Activated CD4-positive, alpha-beta T cell treated with anti-CD3 and anti-CD28 coated beads, Interleukin-10, Interleukin-2, amounts not matched to agents 100 ng/mL and 50 ng/mL, durations not matched to agents 16 hours and 8 hours (primary cell): Measurements from ENCODE around the gene SERGEF.

Source experiments
- DNase-seq: peaks from one replicate; pipeline ENCODE4 v3.0.0-alpha.2; 2020

Gene SERGEF

DNA sequence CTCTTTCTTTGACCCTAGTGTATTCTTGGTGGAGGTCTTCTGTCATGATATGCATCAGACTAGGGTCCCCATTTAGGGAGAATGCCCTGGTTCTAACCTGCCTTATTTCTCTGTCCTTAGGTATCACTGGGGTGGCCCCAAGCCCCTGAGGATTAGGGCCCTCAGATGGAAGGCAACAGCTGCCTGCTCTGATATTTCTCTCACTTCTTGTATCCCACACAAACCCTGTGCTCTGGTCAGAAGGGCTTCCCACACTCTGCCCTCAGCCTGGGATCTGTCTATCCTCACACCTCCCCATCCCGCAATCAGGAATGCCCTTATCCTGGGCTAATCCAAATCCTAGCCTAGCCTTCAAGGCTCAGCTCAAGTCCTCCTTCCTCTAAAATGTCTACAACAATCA, 202.8 kb downstream of the SERGEF start:
- no peak for DNase-seq

DNA sequence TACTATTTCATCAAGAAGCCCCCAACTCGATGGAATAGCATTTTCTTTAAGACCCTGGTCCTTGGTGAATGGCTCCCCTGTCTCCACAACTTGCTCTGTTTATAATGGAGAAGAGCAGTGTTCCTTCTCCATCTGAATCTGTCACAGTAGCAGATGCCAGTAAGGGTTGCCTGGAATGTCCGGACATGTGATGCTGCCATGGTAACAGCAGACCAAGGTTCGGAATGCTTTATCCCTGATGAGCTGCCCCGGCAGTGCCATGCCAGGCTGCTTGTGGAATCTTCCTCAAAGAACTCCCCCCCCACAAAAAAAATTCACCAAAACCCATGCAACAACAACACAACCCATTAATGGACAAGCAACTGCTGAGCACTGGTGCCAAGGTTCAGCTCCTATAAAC, 205.8 kb downstream of the SERGEF start:
- DNase-seq, result no peak

DNA sequence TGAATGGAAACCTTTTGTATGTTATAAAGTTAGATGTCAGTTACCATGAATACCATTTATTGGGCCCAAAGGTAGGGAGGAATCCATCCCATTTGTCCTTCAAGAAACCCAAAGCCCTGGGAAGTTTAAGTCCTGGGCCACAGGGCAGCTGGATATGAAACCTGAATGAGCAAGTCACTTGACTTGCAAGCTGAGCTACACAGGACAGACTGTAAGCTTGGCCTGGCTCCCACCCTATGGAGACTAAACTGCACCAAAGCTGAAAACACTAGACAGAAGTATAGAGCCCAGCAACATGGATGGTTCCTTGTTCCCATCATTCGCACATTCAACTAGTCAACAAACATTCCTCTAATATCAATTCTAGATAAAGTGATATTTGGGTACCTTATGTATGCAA, 207.0 kb downstream of the SERGEF start:
- DNase-seq, result no peak

DNA sequence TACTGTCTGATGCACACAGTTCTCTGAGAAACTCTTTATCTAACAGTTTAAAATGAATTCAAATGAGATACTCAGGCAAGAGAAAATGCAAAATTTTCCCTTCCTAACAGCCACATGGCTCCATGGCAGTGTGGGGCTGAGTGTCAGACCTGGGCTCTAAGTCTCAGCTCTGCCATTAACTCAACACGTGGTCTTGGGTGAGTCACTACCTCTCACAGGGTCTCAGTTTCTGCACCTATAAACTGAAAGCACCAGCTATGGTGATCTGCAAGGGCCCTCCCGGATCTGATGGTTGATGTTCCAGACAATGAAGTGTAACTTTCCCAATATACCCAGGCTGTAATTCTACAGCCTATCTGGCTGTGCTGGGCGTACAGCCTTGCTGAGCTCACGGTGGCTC, 207.8 kb downstream of the SERGEF start:
- DNase-seq, result no peak

DNA sequence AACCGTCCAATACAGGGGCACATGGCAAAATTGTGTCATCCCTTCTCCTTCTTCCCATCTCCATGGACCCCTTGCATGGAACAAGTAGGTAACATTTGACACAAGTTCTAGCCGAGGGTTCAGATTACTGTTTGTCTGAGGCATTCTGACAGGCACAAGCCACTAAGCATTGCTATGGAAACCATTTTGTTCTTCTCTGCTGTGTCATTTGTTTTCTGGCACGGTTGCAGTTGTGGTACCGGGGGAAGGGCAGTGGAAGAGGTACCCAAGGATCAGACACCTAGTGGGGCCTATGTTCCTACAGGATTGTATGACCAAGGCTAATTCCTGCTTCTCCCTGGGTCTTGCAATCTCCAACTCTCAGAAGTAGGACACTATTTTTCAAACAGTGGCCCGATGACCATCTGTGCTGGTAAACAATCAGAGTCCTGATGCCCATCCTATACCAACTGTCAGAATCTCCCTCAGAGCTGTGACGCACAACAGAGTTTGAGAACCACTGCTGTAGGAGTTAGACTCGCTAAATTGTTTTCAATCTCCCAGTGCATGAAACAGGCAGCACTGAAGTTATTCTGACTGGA, 209.0 kb downstream of the SERGEF start:
- no peak for DNase-seq

DNA sequence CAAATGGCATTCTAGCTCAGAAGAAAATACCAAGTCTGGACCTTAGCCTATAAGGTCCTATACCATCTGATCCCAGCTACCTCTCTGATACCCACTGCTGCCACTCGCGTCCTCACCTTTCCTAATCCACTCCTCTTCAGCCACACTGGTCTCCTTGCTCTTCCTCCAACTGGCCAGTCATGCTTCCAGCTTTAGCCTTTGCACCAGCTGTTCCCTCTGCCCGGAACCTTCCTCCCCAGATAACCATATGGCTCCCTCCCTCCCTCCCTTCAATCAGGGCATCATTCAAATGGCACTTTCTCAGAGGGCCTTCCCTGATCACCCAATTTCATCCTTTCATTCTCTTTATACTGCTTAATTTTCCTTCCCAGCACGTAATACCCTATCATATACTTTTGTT, 210.4 kb downstream of the SERGEF start:
- no peak for DNase-seq

DNA sequence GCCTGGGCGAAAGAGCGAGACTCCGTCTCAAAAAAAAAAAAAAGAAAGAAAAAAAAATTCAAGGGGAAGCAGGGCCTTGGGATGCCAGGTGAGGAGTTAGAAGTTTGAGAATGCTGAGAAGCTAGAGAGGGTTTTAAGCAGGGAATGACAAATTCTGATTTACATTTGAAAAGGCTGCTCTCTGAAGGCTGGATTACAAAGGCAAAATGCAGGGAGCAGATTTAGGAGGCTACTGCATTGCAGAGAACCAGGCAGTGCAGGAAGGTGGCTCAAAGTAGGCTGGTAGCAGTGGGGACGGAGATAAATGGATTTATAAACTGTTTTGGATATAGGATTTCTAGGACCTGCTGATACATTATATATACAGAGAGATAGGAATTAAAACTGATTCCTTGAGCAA, 211.7 kb downstream of the SERGEF start:
- no peak for DNase-seq

DNA sequence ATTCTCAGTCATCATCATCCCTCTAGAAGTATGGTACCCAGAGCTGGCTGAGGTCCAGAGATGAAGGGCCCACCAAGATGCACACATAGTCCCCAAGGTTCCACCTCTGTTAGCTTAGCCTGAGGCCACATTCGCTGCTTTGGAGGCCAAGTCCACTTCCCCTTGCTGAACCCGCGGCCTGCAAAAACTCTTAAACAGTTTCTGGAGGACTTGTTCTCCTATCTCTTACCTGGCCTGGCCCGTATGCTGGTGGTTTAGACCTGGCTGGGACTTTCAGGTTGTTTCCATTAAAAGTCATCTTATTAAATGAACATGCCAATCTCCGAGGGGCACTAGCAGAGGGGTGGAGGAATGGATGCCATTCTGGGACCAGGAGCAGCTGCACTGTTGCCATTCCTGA, 213.7 kb downstream of the SERGEF start:
- no peak for DNase-seq

DNA sequence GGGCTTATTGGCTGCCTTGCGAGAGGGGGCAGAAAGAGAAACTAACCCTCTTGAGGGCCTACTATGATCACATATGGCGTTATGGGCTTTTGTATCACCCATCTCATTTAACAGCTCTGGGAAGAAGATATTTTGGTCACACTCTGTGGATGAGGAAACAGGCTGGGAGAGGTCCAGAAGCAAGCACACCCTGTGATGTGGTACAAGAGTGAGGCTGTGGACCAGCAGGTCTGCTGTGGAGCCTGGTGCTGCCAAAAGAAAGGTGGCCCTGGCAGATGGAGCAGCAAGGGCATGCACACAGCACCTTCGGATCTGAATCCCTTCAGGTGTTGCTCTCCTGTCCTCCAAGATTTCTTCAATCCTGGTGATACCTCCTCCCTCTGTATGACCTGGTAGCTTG, 214.1 kb downstream of the SERGEF start:
- DNase-seq, result no peak

DNA sequence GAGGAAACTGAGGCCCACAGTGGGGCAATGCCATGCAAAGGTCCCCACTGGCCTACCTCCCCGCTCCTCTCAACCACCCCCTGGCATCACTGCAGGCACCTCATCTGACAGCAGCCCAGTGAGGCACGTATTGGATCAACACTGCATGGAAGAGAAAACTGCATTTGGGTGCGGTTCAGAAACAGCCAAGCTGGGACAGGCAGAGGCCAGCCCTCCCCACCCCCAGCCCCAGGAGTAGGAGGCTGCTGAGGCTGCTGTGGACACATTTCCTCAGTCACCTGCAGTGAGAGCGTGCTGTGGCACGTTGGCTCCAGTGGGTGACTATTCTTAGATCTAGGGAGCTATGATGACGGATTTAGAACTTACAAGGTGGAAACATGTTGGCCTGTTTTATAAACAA, 214.6 kb downstream of the SERGEF start:
- no peak for DNase-seq

DNA sequence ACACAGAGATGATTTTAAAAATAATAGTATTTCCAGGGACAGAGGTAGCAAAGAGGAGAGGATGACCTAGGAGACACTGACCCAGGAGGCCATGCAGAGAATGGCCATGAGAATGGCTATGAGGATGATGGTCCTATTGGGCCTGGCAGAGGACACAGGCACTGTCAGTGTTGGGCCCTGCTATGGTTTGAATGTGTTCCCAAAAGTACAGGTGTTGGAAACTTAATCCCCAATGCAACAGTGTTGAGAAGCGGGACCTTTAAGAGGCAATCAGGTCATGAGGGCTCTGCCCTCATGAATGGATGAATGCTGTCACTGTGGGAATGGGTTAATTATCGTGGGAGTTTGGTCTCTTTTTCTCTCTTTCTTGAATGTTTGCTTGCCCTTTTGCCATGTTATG, 216.7 kb downstream of the SERGEF start:
- DNase-seq, result no peak

DNA sequence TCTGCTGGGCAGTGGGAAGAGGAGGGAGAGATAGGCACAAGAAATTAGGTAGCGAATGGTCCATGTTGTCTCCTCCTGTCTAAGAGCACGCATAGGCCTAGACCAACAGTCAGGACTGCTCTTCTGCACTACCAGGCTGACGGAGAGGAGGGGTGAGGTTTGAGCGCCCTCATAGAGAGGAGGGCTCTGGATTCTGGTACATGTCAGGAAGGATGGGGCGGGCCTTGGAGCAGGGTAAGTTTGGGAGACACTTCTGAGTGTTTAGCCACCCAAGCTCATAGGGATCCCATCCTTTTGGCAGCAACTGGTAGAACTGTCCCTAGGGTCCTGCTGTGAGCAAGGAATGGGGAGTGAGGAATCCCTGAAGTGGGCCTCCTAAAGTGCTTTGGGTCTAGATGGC, 217.9 kb downstream of the SERGEF start:
- no peak for DNase-seq

DNA sequence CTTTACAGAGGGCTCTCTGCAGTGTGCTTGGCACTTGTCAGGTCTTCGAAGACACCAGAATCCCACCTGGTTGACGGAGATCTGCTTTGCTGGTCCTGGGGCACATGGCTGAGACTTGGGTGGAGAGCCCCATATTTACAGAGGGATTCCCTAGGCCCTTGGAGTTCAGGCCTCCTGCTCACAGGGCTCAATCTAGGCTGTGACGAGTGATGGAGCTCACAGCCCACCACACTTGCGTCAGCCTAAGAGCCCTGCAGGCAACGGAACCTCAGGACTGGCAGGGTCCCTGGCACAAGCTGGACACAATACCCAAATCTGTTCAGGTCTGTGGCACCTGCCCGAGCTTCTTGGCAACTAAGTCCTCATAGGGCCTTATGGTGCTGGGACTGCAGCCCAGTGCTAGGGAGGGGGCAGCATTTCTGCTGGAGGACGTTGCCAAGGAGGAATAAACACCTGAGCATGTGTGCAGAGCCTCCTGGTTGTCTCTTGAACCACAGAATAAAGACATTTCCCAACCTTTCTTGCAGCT, 219.1 kb downstream of the SERGEF start:
- no peak for DNase-seq

DNA sequence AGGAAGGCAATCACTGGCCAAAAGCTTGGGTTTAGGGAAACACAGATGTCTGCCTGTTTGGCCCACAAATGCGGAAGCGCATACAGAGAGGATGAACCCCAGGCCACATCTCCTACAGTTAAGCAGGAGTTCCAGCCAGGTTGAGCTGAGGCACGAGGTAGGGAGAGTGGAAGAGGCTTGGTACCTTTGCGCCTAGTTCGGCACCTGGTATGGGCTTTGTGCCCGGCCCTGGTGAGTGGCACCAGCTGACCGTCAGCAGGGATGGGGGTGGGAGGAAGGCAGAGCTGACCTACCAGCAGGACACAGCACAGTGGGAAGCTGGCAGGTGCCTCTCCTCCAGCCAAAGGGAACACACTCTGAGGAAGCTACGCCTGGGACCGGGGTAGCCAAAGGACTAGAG, 220.7 kb downstream of the SERGEF start:
- no peak for DNase-seq

DNA sequence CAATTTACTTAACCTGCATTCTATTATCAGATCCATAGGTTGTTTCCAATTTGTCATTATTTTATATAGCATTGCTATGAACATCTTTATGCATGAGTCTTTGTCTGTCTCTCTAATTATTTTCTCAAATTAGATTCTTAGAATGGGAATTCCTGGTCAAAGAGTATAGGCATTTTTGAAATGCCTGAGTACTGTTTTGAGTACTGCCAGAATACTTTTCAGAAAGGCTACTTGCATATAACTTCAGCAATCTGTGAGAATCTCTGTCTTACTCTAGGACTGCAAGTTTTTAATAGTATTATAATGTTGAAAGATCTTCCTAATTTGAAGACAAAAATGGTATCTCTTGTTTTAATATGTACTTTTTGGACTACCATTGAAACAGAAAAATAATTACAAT, 221.7 kb downstream of the SERGEF start:
- no peak for DNase-seq

DNA sequence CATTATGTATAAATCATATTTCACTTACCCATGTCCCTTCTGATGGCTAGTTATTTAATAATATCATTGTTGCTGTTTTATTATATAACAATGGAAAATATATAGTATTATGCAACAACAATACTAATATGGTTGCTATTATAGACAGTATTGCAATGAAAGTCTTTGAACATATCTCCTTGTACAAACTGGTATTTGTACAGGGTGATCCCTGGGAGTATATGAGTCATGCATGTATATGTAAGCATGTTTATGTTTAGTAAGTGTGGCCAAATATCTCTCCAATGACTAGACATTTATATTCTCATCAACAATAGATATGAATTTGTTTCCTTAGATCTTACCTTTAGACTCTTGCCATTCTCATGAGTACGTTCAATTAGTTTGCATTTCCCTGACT, 222.4 kb downstream of the SERGEF start:
- DNase-seq, result no peak

DNA sequence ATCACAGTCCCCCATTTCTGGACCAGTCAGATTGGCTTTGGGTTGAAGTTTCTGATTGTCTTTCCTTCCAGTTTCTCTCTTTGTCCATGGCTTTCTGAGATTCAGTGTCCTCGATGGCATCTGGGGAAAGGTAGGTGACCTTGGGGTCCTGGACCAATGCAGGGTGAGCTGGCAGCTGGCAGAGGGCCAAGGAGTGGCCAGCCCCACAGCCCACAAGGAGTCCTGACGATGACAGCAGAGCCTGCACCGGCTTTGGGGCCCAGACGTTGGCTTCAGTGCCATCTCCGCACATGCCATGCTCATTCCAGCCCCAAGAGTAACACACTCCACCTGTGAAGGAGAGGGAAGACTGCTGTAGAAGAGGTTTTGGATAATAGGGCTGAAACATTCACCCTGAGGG, 224.8 kb downstream of the SERGEF start:
- no peak for DNase-seq

DNA sequence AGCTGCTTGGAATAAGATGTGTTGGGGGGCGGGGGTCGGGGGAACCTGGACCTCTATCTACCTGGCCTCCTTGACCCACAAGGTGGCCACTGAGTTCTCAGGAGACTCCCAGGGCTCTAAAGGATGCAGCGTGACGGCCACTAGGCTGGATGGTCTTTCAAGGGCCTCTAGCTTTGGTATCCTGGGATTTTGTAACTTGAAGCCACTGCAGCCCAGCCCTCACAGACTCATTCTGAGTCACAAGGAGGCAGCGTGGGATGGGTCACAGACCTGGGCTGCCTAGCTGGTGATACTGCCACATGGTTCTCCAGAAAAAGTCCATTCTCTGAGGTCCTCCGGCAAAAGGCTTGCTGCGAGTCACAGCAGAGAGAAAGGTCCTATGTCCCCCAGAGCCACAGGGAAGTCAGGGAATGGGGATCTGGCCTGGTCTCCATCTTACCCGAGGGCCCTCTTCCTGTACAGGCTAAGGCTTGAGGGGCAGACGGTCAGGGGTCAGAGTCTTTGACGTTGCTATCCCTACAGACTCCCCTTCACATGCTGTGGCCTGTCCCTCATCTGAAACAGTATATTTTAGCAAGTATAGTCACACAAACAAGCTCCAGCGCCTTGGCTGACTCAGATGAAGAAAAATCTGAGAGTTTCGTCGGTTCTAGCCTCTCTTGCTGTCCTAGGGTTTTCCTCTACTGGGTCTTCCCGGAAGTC, 225.9 kb downstream of the SERGEF start:
- DNase-seq, result no peak

DNA sequence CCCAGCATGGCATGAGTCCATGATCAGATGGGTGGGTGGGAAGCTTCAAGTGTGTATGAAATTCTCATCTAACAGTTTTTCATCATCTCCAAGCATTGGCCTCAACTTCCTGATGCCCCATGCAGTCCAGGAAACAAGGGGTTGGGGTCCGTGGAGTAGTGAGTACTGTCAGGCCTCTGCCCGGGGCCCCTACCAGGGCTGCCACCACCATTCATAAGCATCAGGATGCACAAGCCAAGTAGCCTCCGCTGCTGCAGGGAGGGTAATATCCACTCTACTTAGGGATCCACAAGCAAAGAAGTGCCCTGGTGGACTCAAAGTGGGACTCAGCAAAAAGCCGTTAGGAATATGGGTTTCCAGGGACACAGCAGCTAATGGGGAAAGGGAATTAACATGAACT, 229.0 kb downstream of the SERGEF start:
- DNase-seq, result no peak

DNA sequence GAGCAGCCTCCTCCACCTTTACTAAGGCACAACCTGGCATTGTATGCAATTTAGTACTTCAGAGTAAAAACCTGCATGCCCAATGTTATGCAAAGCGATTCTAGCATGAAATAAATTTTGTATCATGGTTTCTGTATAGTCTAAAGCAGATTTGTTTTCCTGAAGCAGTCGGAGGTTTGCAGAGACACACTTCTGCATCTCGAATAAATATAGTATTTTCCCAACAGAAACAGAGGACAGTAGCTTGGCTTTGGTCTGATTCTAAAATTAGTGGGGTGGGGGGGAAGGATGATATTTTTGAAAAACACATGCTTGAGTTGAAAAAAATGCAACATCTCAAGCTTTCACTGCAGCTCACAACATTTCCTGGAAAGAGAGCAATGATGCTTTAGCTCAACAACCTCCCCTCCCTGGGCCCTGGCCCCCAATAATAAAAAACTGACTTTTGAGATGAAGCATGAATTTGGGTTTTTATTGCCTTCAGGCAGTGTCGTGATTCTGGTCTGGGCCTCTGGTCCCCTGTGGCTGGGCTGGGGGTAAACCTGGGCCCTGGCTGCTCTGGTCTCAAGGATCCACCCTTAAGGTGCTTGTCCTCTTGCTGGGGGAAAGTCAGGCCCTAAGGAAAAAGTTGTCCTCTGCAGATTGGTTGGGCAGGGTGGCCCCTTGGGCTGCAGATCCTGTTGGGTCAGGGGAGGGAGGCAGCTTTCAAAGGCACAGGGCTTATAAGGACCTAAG, 230.1 kb downstream of the SERGEF start:
- DNase-seq, result no peak

DNA sequence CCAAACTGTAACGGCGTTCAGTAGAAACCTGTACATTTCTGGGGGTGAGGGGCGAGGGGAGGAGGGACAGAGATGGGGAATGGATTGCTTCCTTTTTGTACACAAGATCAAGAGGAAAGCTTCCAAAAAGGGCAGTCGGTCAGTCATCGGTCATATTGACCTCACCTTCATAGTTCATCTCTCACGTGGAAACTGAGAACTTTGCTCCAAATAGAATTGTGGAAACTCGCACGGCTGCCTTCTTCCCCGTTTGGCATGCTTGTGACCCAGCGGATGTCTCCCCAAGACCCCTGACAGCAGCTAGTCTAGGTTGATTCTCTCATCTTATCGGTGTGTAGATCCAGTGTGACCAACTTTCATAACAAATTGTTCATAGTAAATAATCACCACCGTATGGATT, 230.7 kb downstream of the SERGEF start:
- no peak for DNase-seq

DNA sequence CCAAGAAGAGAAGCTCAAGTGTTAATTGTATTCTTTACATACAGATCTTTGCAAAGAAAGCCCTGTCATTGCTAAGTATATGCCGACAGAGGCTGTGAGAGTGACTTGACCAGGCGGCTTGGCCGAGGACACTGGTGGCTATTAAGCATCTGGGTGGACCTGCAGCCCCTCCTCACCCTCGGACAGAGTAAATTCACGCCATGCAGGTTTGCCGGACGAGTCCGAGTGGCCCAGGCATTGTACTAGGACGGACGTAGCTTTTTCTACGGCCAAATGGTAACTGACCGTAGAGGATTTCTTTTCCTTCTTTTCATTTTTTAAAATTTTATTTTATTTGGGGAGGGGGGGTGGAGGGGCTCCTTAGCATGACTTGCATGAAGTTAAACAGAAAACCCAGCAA, 231.2 kb downstream of the SERGEF start:
- DNase-seq, result no peak

DNA sequence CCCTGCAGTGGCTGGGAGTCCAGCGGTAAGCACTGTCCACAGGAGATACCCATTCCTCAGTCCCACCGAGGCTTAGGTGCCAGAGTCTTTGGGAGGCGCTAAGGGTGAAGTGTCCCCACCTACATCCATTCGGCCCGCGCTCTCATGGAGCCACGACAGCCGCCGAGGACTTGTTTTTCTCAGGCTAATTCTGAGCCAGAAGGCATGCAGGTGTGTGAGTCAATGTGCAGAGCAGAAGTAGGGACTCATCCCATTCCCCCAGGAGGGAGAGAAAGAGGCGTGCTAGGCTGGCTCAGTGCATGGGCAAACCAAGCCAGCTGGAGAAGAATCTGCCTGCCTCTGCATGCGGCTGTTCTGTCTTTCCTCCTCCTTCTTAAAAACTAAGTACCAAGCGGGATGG, 231.6 kb downstream of the SERGEF start:
- DNase-seq, result no peak

DNA sequence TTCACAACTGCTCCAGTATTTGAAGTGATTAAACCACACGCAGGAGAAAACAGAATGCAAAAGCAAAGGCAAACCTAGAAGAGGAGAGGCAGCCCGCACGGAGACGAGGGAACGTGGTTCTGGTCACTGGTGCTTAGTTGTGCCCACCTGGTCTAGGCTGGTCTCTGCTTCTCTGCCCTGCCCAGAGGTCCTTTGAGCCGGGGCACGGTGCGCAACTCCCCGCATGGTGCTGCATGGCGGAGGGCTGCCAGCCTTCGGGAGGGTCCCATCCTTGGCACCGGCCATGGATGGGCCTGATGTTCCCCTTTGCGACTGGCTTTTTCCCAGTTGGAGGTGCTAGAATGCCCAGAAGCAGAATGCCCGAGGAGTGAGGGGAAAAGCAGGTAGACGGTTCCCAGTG, 232.2 kb downstream of the SERGEF start:
- DNase-seq, result no peak
